ENCODE results near the gene WRAP73.

Gene WRAP73

DNA sequence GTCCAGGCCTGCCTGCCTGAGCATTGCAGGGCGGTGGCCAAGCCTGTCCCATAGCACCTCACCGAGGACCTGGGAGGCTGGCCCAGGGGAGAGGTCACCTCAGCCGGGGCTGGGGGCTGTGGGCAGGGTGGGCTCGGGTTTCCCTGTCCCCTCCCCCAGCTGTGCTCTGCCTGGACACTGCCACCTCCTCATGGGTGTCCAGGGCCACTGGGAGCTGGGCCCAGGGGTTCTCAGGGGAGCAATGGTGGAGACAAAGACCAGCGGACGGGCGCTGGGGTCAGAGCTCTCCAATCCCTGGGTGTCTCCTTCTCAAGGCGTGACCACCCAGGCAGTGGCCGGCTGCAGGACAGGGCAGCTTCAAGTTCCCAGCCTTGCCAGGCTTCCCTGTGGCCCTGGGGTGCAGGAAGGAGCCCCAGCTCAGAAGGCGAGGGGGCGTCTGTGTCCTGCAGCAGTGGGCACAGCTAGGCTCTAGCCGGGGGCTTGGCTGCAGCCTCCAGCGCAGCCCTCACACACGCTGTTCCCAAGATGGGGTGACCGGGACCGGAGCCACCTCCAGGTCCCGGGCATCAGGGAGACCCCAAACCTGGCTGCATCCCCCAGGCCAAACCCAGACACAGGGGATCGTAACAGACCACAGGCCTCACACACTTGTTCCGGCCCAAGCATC, 31.5 kb upstream of the WRAP73 start:
- DNase-seq = no peak

- no peak for DNase-seq
Measured at GRCh38 chr1:3680488-3681230, 30.8 kb upstream of the WRAP73 start.

GRCh38 chr1:3679799-3680453, 30.0 kb upstream of the WRAP73 start:
- no peak for DNase-seq

GRCh38 chr1:3679098-3679555, 29.2 kb upstream of the WRAP73 start:
- no peak for DNase-seq

GRCh38 chr1:3678361-3679097, 28.6 kb upstream of the WRAP73 start:
- DNase-seq = peak; percentile 74

GRCh38 chr1:3677484-3677883, 27.6 kb upstream of the WRAP73 start:
- DNase-seq = no peak

GRCh38 chr1:3676581-3677470, 26.9 kb upstream of the WRAP73 start:
- no peak for DNase-seq

DNA sequence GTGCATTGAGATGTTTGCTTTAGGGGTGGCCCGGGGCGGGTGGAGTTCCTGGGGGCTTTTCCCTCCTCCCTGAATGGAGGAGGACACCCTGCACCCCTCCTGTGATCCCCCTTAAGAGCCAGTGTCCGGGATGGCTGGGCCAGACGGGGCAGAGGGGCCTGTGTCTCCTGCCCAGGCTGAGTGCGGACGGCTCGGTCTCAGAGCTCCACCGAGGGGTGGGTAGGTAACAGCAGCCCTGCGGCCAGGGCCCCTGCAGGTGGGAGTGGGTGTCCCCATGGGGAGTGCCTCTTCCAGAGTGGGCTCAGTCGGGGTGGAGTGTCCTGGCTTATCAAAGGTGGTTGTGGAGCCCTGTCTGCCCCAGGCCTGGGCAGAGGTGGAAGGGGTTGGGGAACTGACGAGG, 25.5 kb upstream of the WRAP73 start:
- no peak for DNase-seq

DNA sequence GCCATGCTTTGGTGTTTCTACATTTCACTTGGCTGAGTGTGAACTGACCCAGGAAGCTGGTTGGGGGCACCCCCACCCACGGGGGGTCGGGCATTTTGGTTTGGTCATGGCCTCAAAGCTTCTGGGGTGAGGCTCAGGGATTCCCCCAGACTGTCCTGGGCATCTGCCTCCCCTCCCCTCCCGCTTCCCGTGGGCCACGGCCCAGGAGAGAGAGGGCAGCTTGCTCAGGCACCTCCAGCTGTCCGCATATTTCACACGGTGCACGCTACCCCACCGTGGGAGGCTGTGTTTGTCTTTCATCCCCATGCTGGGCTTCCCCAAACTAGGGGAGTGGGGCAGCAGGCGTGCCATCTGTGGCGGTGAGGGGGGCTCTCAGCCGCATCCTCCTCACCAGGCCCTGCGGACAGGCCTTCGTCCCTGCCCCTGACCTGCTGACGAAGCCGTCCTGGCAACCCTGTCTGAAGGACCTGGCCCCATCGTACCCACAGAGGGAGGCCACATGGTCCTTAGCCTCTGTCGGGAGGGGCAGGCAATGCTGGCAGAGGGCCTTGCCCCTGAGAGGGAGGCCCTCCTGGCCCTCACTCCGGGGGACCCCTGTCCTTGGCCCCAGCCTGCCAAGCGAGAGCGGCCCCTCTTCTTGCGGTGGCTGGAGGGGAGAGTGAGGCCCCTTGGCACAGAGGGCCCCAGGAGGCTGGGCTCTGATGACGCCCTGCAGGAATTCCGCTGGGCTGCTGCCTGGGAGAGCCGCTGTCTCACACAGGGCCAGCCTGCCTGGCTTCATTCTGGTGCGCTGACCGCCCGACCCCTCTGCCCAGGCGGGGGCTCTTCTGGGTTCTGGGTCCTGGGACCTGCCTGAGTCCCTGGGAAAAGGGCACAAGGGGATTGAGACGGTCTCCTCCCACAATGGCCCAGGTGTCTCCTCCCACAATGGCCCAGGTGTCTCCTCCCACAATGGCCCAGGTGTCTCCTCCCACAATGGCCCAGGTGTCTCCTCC, 24.5 kb upstream of the WRAP73 start:
- DNase-seq = peak; percentile 81

DNA sequence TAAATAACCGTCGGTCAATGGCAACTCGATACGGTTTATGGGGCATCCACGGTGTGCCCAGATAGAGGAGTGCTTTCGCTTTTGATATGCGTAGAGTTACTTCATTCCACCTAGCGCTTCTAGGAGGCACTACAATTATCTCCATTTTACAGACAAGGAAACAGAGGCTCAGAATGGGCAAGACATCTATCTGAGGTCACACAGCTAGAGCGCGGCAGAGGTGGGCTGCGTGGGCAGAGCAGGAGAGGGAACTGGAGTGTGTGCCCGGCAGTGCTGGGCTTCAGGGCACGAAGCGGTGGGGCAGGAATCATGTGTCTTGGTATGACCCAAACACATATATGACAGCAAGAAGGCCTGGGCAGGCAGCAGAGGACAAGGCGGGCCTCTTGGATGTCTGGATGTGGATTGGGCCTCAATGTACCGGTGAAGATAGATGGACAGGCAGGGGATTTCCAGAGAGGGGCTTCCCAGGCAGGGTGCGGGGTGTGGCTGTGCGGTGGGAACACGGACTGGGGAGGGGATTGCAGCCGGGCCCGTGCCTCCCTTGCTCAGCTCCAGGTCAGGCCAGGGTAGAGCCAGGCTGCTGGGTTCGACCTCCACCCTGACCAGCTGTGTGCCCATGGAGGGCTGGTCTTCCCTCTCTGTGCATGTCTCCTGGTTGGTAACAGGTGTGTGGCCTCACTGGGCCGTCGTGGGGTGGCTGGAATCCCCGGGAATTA, 23.6 kb upstream of the WRAP73 start:
- no peak for DNase-seq

GRCh38 chr1:3672971-3673361, 23.1 kb upstream of the WRAP73 start:
- DNase-seq = no peak

- no peak for DNase-seq
Measured at GRCh38 chr1:3672231-3672970, 22.5 kb upstream of the WRAP73 start.

DNA sequence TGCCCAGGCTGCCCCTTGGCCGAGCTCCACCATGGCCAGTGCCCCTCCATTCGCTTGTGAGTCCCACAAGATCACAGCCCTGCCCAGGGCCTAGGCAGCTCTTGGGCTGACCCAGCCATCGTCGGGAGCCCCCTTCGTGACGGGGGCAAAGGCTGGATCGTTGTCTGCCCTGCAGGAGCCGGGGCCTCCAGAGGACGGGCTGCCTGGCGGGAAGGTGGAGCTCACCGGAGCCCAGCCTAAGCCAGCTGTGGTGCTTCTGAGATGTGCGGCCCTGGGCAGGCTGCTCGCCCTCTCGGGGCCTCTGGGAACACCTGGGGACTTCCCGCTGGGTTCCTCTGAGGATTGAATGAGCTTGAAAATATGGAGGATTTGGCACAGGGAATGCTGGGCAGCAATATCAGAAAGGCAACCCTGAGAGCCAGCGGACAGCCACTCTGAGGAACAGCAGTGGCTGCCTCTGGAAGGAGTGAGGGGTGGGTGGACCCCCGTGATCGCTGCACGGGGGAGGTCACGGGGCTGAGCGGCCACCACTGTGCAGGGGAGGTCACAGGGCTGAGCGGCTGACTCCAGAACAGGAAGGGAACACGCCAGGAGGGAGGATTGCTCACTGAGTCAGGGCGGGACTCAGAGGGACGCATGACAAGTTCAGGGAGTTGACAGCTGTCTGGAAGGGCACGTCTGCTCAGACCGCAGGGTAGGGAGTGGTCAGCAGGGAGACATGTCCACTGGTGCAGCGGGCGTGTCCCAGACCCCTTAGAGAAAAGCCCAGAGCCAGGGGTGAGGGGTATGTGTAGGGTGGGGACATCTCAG, 21.7 kb upstream of the WRAP73 start:
- DNase-seq = no peak

DNA sequence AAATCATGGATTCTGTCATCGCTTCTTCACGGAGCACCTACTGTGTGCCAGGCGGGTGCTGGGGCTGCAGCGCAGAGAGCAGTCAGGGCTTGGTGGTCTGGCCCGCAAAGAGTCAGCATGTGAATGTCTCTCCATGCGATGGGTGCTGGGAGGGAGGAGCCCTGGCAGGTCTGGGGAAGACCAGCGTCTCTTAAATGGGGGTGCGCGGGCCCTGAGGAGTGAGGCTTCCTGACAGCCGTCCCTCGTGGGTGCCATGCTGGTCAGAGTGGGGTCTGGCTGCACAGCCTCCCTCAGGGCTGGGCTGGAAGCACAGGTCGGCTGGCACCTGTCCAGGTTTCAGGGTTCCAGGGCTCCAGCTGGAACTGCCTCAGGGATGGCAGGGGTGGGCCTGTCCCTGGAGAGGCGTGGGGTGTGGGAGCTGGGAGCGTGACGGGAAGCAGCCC, 20.9 kb upstream of the WRAP73 start:
- DNase-seq = no peak

DNA sequence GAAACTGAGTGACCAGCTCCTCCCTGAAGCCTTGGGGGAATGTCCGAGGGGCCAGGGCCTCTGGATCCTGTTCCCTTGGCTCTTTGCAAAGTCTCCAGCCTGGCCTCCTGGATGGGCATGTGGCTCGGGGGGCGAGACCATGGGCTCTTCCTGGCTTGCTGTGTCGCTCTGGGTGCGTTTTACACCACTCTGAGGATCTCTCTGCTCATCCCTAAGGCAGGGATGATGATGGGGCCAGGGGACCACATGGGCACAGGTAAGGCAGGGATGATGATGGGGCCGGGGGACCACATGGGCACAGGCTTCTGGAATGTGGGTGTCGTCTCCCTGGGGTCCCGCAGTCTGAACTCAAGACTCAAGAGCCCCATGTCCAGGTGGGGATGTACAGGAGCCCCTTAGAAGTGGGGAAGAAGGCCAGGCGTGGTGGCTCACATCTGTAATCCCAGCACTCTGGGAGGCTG, 20.1 kb upstream of the WRAP73 start:
- DNase-seq = no peak

DNA sequence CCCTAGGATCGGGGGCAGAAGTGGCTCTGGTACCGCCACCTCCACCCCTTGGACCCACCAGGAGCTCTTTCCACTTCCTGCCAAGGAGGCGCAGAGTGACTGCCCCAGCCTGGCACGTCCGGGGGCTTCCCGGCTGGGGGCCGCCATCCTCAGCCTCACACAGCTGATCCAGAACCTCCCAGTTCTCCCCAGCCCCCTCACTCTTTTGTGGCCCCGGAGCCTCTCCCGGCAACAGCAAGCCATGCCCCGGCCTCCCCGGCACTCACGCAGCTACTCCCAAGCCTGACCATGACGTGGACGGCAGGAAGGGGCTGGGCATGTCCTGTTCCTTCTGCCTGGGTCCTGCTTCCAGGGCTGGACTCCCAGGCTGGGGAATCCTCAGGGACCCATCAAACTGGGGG, 19.5 kb upstream of the WRAP73 start:
- DNase-seq = no peak

DNA sequence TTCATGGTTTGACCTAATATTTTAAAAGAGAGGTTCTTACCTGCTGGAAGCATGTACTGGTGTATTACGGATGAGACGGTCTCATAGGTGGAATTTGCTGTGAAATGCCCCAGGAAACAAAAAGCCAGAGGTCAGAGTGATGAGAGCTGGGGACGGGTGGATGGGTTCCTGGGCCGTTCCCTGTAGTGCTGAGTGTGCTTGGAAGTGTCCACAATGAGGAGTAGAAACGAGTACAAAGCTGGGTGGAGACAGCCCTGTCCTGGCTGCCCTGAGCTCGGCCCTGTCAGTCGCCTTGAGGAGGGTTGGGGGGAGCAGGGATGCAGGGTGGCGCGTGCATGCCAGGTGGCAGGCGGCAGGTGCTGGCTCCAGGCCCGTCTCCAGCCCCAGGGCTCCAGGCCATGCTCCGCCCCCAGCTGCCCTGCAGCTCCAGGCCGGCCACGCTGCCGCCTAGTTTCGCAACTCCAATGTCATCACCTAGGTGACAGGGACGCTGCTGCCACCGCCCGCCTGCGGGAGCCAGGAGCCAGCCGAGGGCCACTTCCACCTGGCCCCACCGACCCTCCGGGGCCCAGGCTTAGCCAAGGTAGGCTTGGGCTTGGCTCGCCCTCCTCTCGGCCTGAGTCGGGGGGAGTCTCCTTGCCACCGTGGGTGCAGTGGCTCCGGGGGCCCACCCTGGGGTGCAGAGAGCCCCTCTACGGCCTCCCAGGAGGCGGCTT, 18.8 kb upstream of the WRAP73 start:
- peak; percentile 82 for DNase-seq

DNA sequence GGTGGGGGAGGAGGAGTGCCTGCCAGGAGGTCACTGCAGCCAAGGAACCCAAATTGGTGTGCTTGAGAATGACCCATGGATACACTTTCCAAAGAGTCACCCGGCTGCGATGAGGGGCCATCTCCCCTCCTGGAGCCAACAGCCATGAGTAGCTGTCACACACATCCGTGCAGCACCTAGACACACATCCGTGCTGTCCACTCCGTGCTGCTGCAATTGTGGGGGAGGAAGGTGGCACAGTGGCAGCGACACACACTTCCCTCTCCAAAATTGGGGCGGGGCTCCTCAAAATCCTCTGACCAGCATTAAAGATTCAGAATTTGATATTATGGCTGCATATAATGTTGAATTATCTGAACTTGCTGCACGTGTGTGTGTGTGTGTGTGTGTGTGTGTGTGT, 18.2 kb upstream of the WRAP73 start:
- no peak for DNase-seq

Data from islet precursor cell (in vitro differentiated cells).